G401 (cell line): ENCODE data around the gene ZNF470. TPM values are rescaled to one million over a fixed set of nuclear protein-coding genes. Genes with fewer than 3 reads are reported as not detected.
A peak's percentile ranks its signal among the peaks of the same experiment; 100 is the strongest.

ENCODE experiments used
- DNase-seq: peaks from one replicate; pipeline ENCODE4 v3.0.0-alpha.2; 2015; ENCODE audit warnings: low spot score
- in situ Hi-C: cut with HindIII; loops from 2 replicates; pipeline ENCODE4 v1.10.0; 2016; ENCODE audit warnings: low sequenced_read_pairs, mixed read lengths
- total RNA-seq: library from RNA; depleted of rRNA; stranded (reverse); fragments of >200 nt; shearing (Covaris generic); gene quantifications from 2 replicates; pipeline ENCODE4 v1.2.3, GENCODE V29; 2014; rRNA removed

ZNF470 gene
- 2.5 and 3.2 TPM in 2 replicates for total RNA-seq

- in situ Hi-C loops, result no loop called here
- DNase-seq, result peak; percentile 96
These were observed at the start of gene ZNF470 for GRCh38 chr19:56567274-56568120. ZNF470 (plus strand) TSS chr19:56567468; CDS start chr19:56570312, 2,844 bp downstream.

DNA sequence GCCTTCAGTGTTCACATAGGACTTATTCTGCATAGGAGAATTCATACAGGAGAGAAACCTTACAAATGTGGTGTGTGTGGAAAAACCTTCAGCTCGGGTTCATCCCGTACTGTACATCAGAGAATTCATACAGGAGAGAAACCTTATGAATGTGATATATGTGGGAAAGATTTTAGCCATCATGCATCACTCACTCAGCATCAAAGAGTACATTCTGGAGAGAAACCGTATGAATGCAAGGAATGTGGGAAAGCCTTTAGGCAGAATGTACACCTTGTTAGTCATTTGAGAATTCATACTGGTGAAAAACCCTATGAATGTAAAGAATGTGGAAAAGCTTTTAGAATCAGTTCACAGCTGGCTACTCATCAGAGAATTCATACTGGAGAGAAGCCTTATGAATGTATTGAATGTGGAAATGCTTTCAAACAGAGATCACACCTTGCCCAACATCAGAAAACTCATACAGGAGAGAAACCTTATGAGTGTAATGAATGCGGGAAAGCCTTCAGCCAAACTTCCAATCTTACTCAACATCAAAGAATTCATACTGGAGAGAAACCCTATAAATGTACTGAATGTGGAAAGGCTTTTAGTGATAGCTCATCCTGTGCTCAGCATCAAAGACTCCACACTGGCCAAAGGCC, 41.9 kb upstream of the ZNF470 start:
- DNase-seq, result no peak
- in situ Hi-C loops, result no loop called here

DNA sequence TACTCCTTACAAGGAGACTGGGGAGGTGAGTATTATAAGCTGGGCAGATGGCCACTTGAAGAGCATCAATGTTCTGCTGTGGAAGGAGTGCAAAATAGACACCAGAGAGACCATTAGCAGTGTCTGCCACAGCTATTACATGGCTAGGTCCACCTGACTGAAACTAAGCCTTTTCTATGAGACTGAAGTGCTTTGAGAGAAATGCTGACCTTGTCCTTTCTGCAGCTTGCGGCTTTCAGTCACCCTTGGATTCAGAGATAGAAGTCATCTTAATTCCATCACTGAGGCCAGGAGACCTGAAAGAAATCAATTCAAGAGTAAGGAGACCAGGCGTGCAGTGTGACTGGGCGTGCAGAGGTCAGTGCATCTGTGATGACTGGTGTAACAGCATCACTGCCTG, 29.8 kb upstream of the ZNF470 start:
- no peak for DNase-seq
- in situ Hi-C loops, result no loop called here

GRCh38 chr19:56538254-56538760, 29.0 kb upstream of the ZNF470 start:
- in situ Hi-C loops, result no loop called here
- DNase-seq, result peak; percentile 96

GRCh38 chr19:56538761-56539263, 28.5 kb upstream of the ZNF470 start, which contains the start of gene ZFP28:
ZFP28 (plus strand) TSS chr19:56538948; CDS start chr19:56539019, 71 bp downstream.
- no peak for DNase-seq
- in situ Hi-C loops, result no loop called here

DNA sequence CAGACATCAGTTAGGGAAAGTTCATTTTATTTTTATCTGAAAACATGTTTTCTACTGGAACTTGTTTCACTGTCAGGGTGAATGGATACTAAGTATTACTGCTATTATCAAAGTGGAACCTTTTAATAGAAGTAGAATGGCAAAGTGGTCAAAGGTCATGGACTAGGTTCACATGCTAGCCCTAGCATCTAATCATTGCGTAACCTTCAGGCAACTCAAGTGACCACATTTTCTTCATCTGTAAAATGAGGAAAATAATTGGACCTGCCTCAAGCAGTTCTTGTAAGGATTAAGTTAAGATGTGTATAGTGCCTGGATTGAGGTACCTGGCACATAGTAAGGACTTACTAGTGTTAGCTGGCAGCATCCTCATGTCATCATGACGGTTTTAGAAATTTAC, 23.5 kb upstream of the ZNF470 start:
- in situ Hi-C loops, result no loop called here
- DNase-seq, result no peak

- no peak for DNase-seq
These were observed 19.7 kb upstream of the ZNF470 start for GRCh38 chr19:56547535-56547934.

GRCh38 chr19:56554272-56554869, 12.9 kb upstream of the ZNF470 start:
- in situ Hi-C loops, result no loop called here
- DNase-seq, result no peak

More at GRCh38 chr19:56547535-56547934, 19.7 kb upstream of the ZNF470 start:
- in situ Hi-C loops, result no loop called here

- no peak for DNase-seq
- in situ Hi-C loops, result no loop called here
These were observed 4.5 kb upstream of the ZNF470 start for GRCh38 chr19:56562766-56563165.

GRCh38 chr19:56566904-56567273, 379 bp upstream of the ZNF470 start:
- in situ Hi-C loops, result no loop called here
- peak; percentile 64 for DNase-seq

DNA sequence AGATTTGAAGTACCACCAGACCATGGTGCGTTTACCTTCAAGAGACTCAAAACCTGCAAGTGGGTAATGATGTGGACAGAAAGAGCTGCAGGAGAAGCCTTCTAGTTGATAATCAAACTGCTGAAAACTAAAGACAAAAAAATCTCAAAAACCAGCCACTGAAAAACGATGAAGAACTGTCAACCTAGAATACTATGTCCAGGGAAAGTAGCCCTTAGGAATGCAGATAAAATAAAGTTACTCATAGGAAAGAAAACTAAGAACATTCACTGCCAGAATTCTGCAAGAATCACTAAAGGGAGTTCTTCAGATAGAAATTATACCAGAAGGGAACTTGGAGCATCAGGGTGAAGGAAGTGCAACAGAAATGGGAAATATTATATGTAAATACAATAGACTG, 5.3 kb downstream of the ZNF470 start:
- DNase-seq, result no peak
- in situ Hi-C loops, result no loop called here

GRCh38 chr19:56573914-56574313, 6.6 kb downstream of the ZNF470 start:
- no peak for DNase-seq
- in situ Hi-C loops, result no loop called here

DNA sequence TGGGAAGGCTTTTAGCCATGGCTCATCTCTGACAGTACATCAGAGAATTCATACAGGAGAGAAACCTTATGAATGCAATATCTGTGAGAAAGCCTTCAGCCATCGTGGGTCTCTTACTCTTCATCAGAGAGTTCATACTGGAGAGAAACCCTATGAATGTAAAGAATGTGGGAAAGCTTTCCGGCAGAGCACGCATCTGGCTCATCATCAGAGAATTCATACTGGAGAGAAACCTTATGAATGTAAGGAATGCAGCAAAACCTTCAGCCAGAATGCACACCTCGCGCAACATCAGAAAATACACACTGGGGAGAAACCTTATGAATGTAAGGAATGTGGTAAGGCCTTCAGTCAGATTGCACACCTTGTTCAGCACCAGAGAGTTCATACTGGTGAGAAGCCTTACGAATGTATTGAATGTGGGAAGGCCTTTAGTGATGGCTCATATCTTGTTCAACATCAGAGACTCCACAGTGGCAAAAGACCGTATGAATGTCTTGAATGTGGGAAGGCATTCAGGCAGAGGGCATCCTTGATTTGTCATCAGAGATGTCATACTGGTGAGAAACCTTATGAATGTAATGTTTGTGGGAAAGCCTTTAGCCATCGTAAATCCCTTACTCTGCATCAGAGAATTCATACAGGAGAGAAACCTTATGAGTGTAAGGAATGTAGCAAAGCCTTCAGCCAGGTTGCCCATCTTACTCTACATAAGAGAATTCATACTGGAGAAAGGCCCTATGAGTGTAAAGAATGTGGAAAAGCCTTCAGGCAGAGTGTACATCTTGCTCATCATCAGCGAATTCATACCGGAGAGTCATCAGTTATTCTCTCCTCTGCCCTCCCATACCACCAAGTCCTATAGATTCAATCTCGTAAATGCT, 10.7 kb downstream of the ZNF470 start:
- in situ Hi-C loops, result no loop called here
- no peak for DNase-seq

- in situ Hi-C loops, result no loop called here
- DNase-seq, result no peak
These were observed 27.1 kb downstream of the ZNF470 start for GRCh38 chr19:56594446-56594782.

DNA sequence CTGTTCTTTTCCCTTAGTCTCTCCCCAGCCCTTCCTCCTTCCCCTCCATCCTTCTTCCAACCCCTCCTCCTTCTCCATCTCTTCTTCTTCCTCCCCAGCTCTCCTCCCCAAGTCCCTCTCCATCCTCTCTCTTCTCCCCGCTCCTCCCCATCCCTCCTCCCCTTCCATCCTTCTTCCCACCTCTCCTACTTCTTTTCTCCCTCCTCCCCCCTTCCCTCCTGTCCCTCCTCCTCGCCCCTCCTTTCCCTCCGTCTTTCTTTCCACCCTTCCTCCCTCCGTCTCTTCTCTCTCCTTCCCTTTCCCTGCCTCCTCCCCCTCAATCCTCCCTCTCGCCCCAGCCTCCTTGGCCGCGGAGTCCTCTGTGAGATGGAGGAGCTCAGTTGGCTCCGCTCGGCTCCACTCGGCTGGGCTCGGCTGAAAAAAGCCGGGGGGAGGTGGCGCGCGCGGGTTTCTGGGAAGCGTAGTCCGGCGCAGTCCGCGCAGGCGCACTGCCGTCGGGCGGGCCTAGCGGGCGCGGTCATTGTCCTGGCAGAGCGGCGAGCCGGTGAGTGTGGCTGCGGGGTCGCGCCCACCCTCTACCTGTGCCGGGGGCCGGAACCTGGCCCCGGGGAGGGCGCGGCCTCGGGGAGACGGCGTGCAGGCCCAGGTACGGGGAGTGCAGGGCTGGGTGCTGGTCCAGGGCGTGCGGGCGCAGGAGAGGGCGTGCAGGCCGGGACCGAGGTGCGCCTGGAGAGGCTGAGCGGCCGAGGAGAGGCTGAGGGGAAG, 27.7 kb downstream of the ZNF470 start, which contains the start of gene ZNF71:
Gene ZNF71 (plus strand): TSS at position 520 of the 765 bp plus-strand sequence. CDS start 6,257 bp downstream, outside the sequence.
- DNase-seq, result peak; percentile 87
- in situ Hi-C loops, result no loop called here

DNA sequence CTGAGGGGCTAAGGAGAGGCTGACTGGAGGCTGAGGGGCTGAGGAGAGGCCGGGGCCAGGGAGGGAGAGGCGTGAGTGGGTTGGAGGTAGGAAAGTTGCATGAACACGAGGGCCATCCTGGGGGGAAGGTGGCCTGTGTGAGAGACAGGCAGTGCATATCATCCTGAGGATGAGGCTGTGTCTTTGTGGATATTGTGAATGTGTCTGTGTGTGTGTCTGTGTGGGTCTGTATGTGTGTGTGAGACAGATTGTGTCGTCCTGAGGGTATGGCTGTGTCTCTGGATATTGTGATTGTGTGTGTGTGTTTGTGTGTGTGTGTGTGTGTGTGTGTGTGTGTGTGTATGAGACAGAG, 28.3 kb downstream of the ZNF470 start:
- in situ Hi-C loops, result no loop called here
- no peak for DNase-seq

DNA sequence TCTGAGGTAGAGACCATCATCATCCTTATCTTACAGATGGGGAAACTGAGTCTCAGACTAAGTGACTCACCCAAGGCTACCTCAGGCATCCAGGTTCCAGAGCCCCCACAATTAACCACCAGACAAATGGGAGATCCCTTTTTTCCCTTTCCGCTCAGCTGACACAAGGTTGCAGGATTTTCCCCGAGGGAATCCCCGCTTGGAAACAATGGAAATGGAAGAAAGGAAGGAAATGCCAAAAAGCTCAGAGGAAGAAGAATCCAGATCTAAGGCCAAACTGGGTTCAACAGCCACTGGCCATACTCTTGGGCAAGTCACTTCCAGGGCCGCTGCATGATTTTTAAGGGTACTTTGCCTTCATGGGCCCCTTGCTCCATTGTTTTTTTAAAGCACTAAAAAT, 29.4 kb downstream of the ZNF470 start:
- no peak for DNase-seq
- in situ Hi-C loops, result no loop called here

DNA sequence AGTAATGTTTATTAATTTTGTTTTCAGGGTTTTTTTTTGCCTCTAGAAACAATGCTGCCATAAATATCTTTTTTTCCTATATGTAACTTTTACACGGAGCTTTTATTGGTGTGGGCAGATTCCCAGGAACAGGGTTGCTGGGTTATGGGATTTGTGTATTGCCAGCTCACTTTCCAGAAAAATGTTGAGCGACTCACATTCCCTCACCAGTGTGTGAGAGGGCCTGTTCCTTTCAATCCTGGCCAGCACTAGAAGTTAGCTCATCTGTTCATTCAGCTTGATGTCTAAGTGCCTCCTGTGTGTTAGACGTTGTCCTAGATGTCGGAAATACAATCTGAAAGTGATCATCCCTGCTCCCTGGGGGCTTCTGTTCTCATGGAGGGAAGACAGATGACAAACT, 30.4 kb downstream of the ZNF470 start:
- peak; percentile 8 for DNase-seq
- in situ Hi-C loops, result no loop called here
